Calu3 (cell line): ENCODE measurements around the gene NEMP2. TPM values are rescaled to one million over a fixed set of nuclear protein-coding genes. Genes with fewer than 3 reads are reported as not detected.

ENCODE experiments used
- Bru-seq: library from RNA; stranded (reverse); fragments of 400-500 nt; gene quantifications from one replicate; lab custom pipeline; 2021; lab: Mats Ljungman, UMichigan
- BruChase-seq, 2 experiments: library from RNA; stranded (reverse); fragments of 400-500 nt; gene quantifications; one replicate each; lab custom pipeline; 2021; lab: Mats Ljungman, UMichigan
- BruUV-seq: library from RNA; stranded (reverse); fragments of 400-500 nt; replicated peaks from 2 replicates; lab custom pipeline; 2021; lab: Mats Ljungman, UMichigan
- CTCF ChIA-PET: fragments of 300-600 bp; sonication (Branson Sonifier 250); formaldehyde crosslinking; loops from one replicate; lab custom pipeline; 2022; ENCODE audit warnings: antibody characterized with exemption; lab: Charles Lee
- DNase-seq: peaks from one replicate; pipeline ENCODE4 v3.0.0; 2022
- H3K27ac Mint-ChIP-seq: one replicate; pipeline ENCODE4 v1.8.0; 2022; ENCODE audit warnings: mixed read lengths; ENCODE audit not compliant: unreplicated experiment
- H3K27me3 Mint-ChIP-seq: one replicate; pipeline ENCODE4 v1.8.0; 2022; ENCODE audit warnings: mixed read lengths; ENCODE audit not compliant: unreplicated experiment
- H3K36me3 Mint-ChIP-seq: one replicate; pipeline ENCODE4 v1.8.0; 2022; ENCODE audit warnings: mild to moderate bottlenecking, moderate library complexity, mixed read lengths; ENCODE audit not compliant: insufficient read depth, unreplicated experiment
- H3K4me1 Mint-ChIP-seq: one replicate; pipeline ENCODE4 v1.8.0; 2022; ENCODE audit warnings: mild to moderate bottlenecking, low read depth, mixed read lengths; ENCODE audit not compliant: unreplicated experiment
- H3K4me3 Mint-ChIP-seq: one replicate; pipeline ENCODE4 v1.8.0; 2022; ENCODE audit warnings: mild to moderate bottlenecking, low read depth, moderate library complexity, mixed read lengths; ENCODE audit not compliant: unreplicated experiment
- H3K9me3 Mint-ChIP-seq: one replicate; pipeline ENCODE4 v1.8.0; 2022; ENCODE audit warnings: low read depth, mixed read lengths; ENCODE audit not compliant: unreplicated experiment
- intact Hi-C: fragments of 100-400 bp; cut with micrococcal nuclease; formaldehyde crosslinking; loops from one replicate; pipeline ENCODE4 v1.10.0; 2022; ENCODE audit not compliant: unreplicated experiment
- long read RNA-seq: library from polyadenylated mRNA; stranded (forward); transcript quantifications from one replicate; pipeline ENCODE4 v2.0.0, GENCODE V29; 2022
- total RNA-seq: library from RNA; stranded (reverse); gene quantifications from 2 replicates; pipeline ENCODE4 v1.2.3, GENCODE V29; 2022
- TF ChIP-seq, protein P1 (sequence below): fragments of 200-600 bp; IDR thresholded peaks from one replicate; pipeline ENCODE4 v1.8.0; 2022; ENCODE audit warnings: antibody characterized with exemption; ENCODE audit not compliant: unreplicated experiment

Gene NEMP2
- 8.5 and 10.2 TPM in 2 replicates for total RNA-seq
- Bru-seq, nascent RNA, result percentile 59 among the genes with signal in this experiment
- percentile 57 among the genes with signal in this experiment for BruChase-seq, experiment 1, labeled RNA remaining after a 6-hour chase
- BruChase-seq, experiment 2, labeled RNA remaining after a 2-hour chase, result percentile 59 among the genes with signal in this experiment
- long read RNA-seq, full-length matches to known transcripts, result 3 of 11 reads
- long read RNA-seq, partial matches to known transcripts, result 0 of 11 reads
- long read RNA-seq, other reads (novel, unspliced or antisense), result 8 of 11 reads

DNA sequence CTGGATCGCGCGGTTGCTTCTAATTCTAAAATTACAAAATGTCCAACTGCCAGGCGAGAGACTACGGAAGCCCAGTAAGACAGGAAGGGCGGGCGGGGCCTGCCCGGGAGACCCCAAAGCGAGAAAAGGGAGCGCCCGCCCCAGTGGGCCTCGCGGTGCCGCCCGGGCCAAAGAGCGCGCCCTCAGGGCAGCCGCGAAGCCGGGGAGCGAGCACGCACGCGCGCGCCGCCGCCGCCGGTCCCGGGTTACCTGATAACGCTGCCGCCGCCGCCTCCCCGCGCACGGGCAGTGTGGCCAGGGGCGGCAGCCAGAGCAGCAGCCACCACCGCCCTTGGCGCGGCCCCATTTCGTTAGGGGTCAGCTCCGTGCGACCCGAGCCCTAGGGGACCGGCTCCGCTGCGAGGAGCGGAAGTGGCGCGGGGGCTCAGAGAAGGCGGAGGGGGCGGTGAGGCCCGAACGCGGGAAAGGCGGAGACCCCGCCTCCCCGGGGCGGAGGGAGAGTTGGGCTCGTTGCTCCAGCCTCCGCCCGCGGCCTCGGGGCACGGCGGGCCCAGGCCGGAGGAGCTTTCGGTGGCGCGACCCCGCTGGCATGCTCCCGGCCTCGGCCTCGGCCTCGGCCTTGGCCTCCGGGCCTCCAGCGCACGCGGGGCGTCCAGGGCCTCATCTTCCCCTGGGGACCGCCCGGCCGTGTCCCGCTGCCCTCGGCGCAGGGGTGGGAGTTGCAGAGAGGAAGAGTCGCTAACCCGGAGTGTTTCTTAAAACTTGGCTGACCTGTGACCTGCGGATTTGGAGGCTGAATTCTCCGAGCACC, at the start of gene NEMP2:
NEMP2 (minus strand) TSS at position 413 of the 811 bp plus-strand sequence; CDS start at position 346, 67 bp downstream.
- TF ChIP-seq, protein P1, sequence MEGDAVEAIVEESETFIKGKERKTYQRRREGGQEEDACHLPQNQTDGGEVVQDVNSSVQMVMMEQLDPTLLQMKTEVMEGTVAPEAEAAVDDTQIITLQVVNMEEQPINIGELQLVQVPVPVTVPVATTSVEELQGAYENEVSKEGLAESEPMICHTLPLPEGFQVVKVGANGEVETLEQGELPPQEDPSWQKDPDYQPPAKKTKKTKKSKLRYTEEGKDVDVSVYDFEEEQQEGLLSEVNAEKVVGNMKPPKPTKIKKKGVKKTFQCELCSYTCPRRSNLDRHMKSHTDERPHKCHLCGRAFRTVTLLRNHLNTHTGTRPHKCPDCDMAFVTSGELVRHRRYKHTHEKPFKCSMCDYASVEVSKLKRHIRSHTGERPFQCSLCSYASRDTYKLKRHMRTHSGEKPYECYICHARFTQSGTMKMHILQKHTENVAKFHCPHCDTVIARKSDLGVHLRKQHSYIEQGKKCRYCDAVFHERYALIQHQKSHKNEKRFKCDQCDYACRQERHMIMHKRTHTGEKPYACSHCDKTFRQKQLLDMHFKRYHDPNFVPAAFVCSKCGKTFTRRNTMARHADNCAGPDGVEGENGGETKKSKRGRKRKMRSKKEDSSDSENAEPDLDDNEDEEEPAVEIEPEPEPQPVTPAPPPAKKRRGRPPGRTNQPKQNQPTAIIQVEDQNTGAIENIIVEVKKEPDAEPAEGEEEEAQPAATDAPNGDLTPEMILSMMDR, result no peak
- Mint-ChIP-seq H3K27ac (peak within 1 kb of the TSS; percentile 85), H3K36me3 (peaks cover 19% of the 10 kb centered on the region), H3K4me3 (peak within 1 kb of the TSS; percentile 82), H3K4me1 (peaks cover 33% of the 10 kb centered on the region), H3K9me3 (peaks cover 10% of the 10 kb centered on the region), H3K27me3 (no peaks in the 10 kb centered on the region)
- intact Hi-C loops, result loop anchor here (5.0 to 10.0 kb wide), 2 partner anchors 38 to 110 kb away; partner anchors contain the start of gene NAB1
- peak; percentile 82 for DNase-seq
- CTCF ChIA-PET, result no interaction called here
- no TSS peak for BruUV-seq

DNA sequence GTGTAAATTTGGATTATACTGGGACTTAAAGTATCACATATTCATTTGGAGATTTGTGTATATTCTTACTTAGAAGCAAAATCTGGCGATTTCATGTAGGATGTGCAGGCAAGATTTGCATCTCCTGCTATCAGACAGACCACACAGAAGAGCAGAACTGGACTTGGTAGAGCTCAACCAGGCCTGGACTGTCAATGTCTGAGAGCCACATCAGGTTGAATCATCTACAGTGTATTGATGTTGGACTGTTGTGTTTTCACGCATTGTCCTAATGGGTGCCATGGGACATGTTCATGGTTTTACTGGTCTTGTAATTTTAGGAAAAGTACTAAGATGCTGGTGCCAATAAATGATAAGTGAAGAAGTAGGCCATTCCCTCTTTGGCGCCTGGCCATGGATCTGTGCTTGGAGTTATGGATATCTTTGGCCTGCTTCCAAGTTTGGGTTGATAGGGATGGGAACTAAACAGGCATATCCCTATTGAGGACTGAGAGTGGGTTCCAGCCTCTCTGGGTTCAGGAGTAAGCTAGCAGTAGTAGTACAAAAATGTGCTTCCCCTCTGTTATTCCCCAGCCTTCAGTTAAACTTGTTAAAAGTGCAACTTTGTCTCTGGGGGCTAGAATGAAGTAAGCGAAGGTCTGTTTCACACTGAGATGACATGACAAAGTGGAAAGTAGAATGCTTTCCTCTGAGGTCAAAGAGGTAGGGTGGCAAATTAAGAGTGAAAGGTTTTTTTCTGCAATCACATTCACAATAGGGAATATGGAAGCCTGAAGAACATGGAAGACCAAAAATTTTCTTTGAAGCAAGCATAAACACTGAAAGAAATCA, 49.2 kb upstream of the NEMP2 start:
- no peaks in the 10 kb centered on the region for H3K27me3 Mint-ChIP-seq
- H3K36me3 Mint-ChIP-seq, result no peaks in the 10 kb centered on the region
- no TSS peak for BruUV-seq
- DNase-seq, result no peak
- TF ChIP-seq, protein P1, result no peak
- CTCF ChIA-PET, result interaction anchor here (1.2 kb wide), 1 partner anchor 21 kb away, joined by 3 read pairs; no protein-coding TSS in a partner anchor
- no peak overlapping the region for H3K27ac Mint-ChIP-seq
- no peak overlapping the region for H3K4me3 Mint-ChIP-seq
- H3K9me3 Mint-ChIP-seq, result peaks cover 5% of the 10 kb centered on the region
- intact Hi-C loops, result no loop called here
- H3K4me1 Mint-ChIP-seq, result peaks cover 39% of the 10 kb centered on the region

DNA sequence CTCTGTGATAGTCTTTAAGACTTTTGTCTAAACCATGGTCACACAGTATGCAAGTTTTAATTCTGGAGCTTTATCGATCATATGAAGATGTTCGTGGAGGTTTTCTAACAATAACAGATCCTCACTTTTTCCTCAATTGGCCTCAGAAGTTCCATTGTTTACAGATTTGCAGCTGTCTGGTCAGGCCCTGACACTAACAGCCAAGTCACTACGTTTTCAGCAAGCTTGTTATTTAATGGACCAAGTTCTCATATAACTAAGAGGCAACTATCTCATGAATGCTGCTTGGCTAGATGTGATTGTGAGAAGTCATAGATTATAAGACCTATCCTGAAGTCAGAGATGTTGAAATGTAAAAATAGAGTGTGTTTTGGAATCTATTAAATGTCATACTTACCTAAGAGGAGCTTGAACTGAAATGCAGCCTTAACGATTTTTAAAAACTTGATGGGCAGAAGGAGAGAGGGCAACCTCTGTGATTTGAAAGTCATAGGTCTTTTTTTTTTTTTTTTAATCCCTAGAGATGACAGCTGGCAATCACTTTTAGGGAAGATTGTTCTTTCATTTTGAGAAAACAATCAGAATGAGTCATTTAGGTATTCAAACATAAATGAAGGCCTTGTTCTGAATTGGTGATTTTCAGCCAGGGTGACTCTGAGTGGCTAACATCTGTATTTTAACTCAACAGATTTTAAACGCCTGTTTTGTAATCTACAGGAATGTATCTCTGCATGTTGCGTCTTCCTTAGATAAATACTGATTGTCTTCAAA, 48.4 kb upstream of the NEMP2 start:
- intact Hi-C loops, result no loop called here
- Mint-ChIP-seq H3K36me3 (no peaks in the 10 kb centered on the region), H3K27me3 (no peaks in the 10 kb centered on the region), H3K4me3 (no peak overlapping the region), H3K9me3 (peaks cover 5% of the 10 kb centered on the region), H3K27ac (no peak overlapping the region), H3K4me1 (peaks cover 47% of the 10 kb centered on the region)
- TF ChIP-seq, protein P1, result no peak
- no peak for DNase-seq
- BruUV-seq, result no TSS peak
- CTCF ChIA-PET, result no interaction called here
